CD4-positive, alpha-beta T cell (primary cell): Measurements from ENCODE around the gene HS2ST1. TPM values are rescaled to one million over a fixed set of nuclear protein-coding genes. Genes with fewer than 3 reads are reported as not detected.

ENCODE experiments used
- ATAC-seq: fragments of 200-7000 bp; cut with Tn5 transposase; one replicate; pipeline ENCODE4 v1.10.0; 2022; ENCODE audit warnings: mild to moderate bottlenecking; ENCODE audit not compliant: poor library complexity
- CTCF ChIA-PET: fragments of 350-600 bp; sonication (Branson Sonifier 250); formaldehyde crosslinking; loops from one replicate; lab custom pipeline; 2021; ENCODE audit warnings: antibody characterized with exemption, inconsistent platforms; lab: Charles Lee
- POLR2A ChIA-PET: fragments of 350-600 bp; sonication (Branson Sonifier 250); formaldehyde crosslinking; loops from one replicate; lab custom pipeline; 2021; ENCODE audit warnings: antibody characterized with exemption, inconsistent platforms; lab: Charles Lee
- DNase-seq, 14 experiments: peaks; one replicate each; pipeline ENCODE4 v3.0.0-alpha.2; 2013 to 2020; ENCODE audit warnings: mixed read lengths in 2 of 14
- H3K27ac ChIP-seq, 2 donors: one replicate each; pipeline versions ENCODE4 v1.5.1 to v1.7.0; 2013; ENCODE audit warnings: low read length in 2 of 2, low read depth in 1 of 2, mild to moderate bottlenecking in 1 of 2
- H3K27me3 ChIP-seq, 2 experiments: 1 replicate in 1 of 2; 2 replicates in 1 of 2; pipeline versions ENCODE4 v1.6.1 to v1.7.0; 2013; ENCODE audit warnings: low read length in 2 of 2, control low read depth in 1 of 2, mild to moderate bottlenecking in 1 of 2, moderate library complexity in 1 of 2; ENCODE audit not compliant: insufficient read depth in 2 of 2, control insufficient read depth in 1 of 2
- H3K36me3 ChIP-seq: one replicate; pipeline ENCODE4 v1.6.1; 2013; ENCODE audit warnings: low read length, control low read depth; ENCODE audit not compliant: insufficient read depth
- H3K4me1 ChIP-seq: one replicate; pipeline ENCODE4 v1.6.1; 2013; ENCODE audit warnings: low read length, control low read depth; ENCODE audit not compliant: insufficient read depth
- H3K4me3 ChIP-seq: one replicate; pipeline ENCODE4 v1.5.1; 2013; ENCODE audit warnings: mild to moderate bottlenecking, low read length, moderate library complexity
- H3K9me3 ChIP-seq, 2 experiments: 1 replicate in 1 of 2; 2 replicates in 1 of 2; pipeline versions ENCODE4 v1.6.1 to v1.7.0; 2013; ENCODE audit warnings: low read length in 2 of 2, mild to moderate bottlenecking in 2 of 2, control low read depth in 1 of 2, moderate library complexity in 1 of 2; ENCODE audit not compliant: control insufficient read depth in 1 of 2, insufficient read depth in 1 of 2
- H3K27ac Mint-ChIP-seq: one replicate; pipeline ENCODE4 v1.8.0; 2020; ENCODE audit warnings: mixed read lengths
- H3K27me3 Mint-ChIP-seq: one replicate; pipeline ENCODE4 v1.8.0; 2021; ENCODE audit warnings: mixed read lengths
- H3K36me3 Mint-ChIP-seq: one replicate; pipeline ENCODE4 v1.8.0; 2021; ENCODE audit warnings: low read depth, mixed read lengths
- H3K4me1 Mint-ChIP-seq: one replicate; pipeline ENCODE4 v1.8.0; 2021; ENCODE audit warnings: low read depth, mixed read lengths
- H3K4me3 Mint-ChIP-seq: one replicate; pipeline ENCODE4 v1.8.0; 2020; ENCODE audit warnings: mild to moderate bottlenecking, mixed read lengths
- H3K9me3 Mint-ChIP-seq: one replicate; pipeline ENCODE4 v1.8.0; 2020; ENCODE audit warnings: mixed read lengths
- intact Hi-C, 2 experiments: fragments of 100-400 bp; cut with DNase I in 1 of 2; cut with micrococcal nuclease in 1 of 2; formaldehyde crosslinking; loops; one replicate each; pipeline versions ENCODE4 v1.15.1 to v1.9.0; 2023 to 2025; cut with DNase I, micrococcal nuclease
- total RNA-seq, 174 experiments: library from RNA in 2 of 174; stranded (reverse) in 2 of 174; gene quantifications; one replicate each; pipeline ENCODE4 v1.2.3 and lab custom pipeline; 2021 to 2026
- TF ChIP-seq, protein P1 (sequence below): fragments of 200-600 bp; IDR thresholded peaks from one replicate; pipeline ENCODE4 v1.8.0; 2022; ENCODE audit warnings: antibody characterized with exemption, mild to moderate bottlenecking

Gene HS2ST1
- total RNA-seq, 2 experiments from 2014 or later: 6.7 to 6.9 TPM

DNA sequence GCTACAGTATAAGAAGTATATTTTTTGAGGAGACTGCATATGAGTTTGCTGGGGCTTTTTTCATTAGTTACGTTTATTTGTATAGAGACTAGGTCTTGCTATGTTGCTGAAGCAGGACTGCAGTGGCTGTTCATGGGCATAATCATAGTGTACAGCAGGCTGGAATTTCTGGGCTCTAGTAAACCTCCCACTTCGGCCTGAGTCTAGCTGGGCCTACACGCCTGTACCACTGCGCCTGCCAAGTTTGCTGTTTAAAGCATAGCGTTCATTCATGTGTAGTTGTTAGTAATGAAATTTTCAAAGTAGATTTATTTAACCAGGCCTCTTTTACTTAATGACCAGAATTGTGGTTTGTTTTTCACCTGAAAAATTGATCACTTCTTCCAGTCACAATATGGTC lies 33.8 kb downstream of the HS2ST1 start:
- POLR2A ChIA-PET: no interaction called here
- DNase-seq (no peak), ATAC-seq (no peak)
- Histone ChIP-seq H3K27me3 (no peaks in the 10 kb centered on the region), H3K4me3 (no peak overlapping the region), H3K4me1 (no peaks in the 10 kb centered on the region), H3K27ac (no peak overlapping the region), H3K36me3 (no peaks in the 10 kb centered on the region), H3K9me3 (no peaks in the 10 kb centered on the region)
- CTCF ChIA-PET: no interaction called here
- Mint-ChIP-seq H3K4me3 (no peak overlapping the region), H3K36me3 (no peaks in the 10 kb centered on the region), H3K27ac (no peak overlapping the region), H3K27me3 (no peaks in the 10 kb centered on the region), H3K4me1 (peaks cover 16% of the 10 kb centered on the region), H3K9me3 (no peaks in the 10 kb centered on the region)
- TF ChIP-seq, protein P1, sequence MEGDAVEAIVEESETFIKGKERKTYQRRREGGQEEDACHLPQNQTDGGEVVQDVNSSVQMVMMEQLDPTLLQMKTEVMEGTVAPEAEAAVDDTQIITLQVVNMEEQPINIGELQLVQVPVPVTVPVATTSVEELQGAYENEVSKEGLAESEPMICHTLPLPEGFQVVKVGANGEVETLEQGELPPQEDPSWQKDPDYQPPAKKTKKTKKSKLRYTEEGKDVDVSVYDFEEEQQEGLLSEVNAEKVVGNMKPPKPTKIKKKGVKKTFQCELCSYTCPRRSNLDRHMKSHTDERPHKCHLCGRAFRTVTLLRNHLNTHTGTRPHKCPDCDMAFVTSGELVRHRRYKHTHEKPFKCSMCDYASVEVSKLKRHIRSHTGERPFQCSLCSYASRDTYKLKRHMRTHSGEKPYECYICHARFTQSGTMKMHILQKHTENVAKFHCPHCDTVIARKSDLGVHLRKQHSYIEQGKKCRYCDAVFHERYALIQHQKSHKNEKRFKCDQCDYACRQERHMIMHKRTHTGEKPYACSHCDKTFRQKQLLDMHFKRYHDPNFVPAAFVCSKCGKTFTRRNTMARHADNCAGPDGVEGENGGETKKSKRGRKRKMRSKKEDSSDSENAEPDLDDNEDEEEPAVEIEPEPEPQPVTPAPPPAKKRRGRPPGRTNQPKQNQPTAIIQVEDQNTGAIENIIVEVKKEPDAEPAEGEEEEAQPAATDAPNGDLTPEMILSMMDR: no peak
- intact Hi-C loops: no loop called here

DNA sequence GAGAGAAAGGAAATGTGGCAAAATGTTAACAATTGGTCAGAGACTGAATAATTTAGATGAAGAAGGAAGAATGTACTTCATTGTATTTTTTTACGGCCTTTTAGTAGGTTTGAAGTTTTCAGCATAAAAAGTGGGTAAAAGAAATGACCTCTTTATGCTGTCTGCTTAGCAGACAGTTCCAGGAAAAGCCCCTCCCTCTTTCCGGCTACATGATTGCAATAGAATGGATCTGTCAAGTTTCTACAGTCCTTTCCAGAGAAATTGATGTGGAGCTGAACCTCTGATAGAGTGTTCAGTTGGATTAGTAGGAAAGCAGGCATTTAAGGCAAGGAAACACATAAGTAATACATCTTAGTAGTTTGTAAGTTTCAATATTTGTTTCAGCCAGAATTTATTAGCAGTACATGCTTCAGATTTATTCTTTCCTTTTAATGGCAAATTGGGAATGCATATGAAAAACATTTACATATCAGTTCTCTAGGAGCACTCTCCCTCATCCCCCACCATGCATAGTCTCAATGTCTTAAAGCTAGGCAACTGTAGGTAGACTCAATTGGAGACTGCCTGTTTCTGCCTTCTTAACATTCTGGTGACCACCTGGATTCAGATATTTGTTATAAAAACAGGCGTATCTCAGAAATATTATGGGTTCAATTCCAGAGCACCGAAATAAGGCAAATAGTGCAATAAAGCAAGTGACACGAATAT lies 36.4 kb downstream of the HS2ST1 start:
- no peaks in the 10 kb centered on the region for H3K27me3 Mint-ChIP-seq
- ATAC-seq: no peak
- no peak overlapping the region for H3K4me3 Mint-ChIP-seq
- H3K9me3 ChIP-seq: no peaks in the 10 kb centered on the region
- no peaks in the 10 kb centered on the region for H3K36me3 ChIP-seq
- ChIA-PET CTCF (no interaction called here), POLR2A (no interaction called here)
- H3K4me1 ChIP-seq: no peaks in the 10 kb centered on the region
- no peaks in the 10 kb centered on the region for H3K27me3 ChIP-seq
- H3K27ac ChIP-seq: no peak overlapping the region
- H3K4me1 Mint-ChIP-seq: peaks cover 25% of the 10 kb centered on the region
- no peak overlapping the region for H3K27ac Mint-ChIP-seq
- H3K36me3 Mint-ChIP-seq: no peaks in the 10 kb centered on the region
- no peak for DNase-seq
- intact Hi-C loops: no loop called here
- TF ChIP-seq, protein P1: no peak
- no peak overlapping the region for H3K4me3 ChIP-seq
- no peaks in the 10 kb centered on the region for H3K9me3 Mint-ChIP-seq

DNA sequence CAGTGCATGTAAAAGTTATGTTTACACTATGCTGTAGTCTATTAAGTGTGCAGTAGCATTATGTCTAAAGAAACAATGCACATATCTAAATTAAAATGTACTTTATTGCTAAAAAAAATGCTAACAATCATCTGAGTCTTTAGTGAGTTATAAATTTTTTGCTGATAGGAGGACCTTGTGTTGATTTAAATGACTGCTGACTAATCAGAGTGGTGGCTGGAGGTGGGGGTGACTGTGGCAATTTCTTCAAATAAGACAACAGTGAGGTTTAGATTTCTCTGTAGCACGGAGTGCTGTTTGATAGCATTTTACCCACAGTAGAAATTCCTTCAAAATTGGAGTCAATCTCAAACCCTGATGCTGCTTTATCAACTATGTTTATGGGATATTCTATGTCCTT lies 37.0 kb downstream of the HS2ST1 start:
- DNase-seq (no peak), ATAC-seq (no peak)
- Mint-ChIP-seq H3K27ac (no peak overlapping the region), H3K4me3 (no peak overlapping the region), H3K36me3 (no peaks in the 10 kb centered on the region), H3K27me3 (no peaks in the 10 kb centered on the region), H3K4me1 (peaks cover 25% of the 10 kb centered on the region), H3K9me3 (no peaks in the 10 kb centered on the region)
- Histone ChIP-seq H3K9me3 (no peaks in the 10 kb centered on the region), H3K27me3 (no peaks in the 10 kb centered on the region), H3K36me3 (no peaks in the 10 kb centered on the region), H3K4me3 (no peak overlapping the region), H3K27ac (no peak overlapping the region), H3K4me1 (no peaks in the 10 kb centered on the region)
- TF ChIP-seq, protein P1: no peak
- intact Hi-C loops: no loop called here
- POLR2A ChIA-PET: no interaction called here
- CTCF ChIA-PET: no interaction called here
